Liver (tissue), 9 donors: ENCODE measurements around the gene VWA5B1. TPM values are rescaled to one million over a fixed set of nuclear protein-coding genes. Genes with fewer than 3 reads are reported as not detected.

Experiments used
- DNase-seq: peaks from one replicate; pipeline ENCODE4 v3.0.0-alpha.2; 2017; ENCODE audit warnings: low spot score
- H3K27ac ChIP-seq, 2 donors: one replicate each; pipeline ENCODE4 v1.7.0; 2013; ENCODE audit warnings: inconsistent platforms in 2 of 2, low read length in 2 of 2, control low read depth in 1 of 2, low read depth in 1 of 2, mild to moderate bottlenecking in 1 of 2
- H3K27me3 ChIP-seq, 4 donors: one replicate each; pipeline versions ENCODE4 v1.6.1 to v1.7.0; 2013; ENCODE audit warnings: low read length in 3 of 4, inconsistent platforms in 1 of 4, mild to moderate bottlenecking in 1 of 4, moderate library complexity in 1 of 4; ENCODE audit not compliant: control insufficient read depth in 4 of 4, insufficient read depth in 4 of 4
- H3K36me3 ChIP-seq, 4 donors: one replicate each; pipeline versions ENCODE4 v1.6.1 to v1.7.0; 2013; ENCODE audit warnings: low read length in 3 of 4, mild to moderate bottlenecking in 3 of 4, low read depth in 1 of 4, moderate library complexity in 1 of 4; ENCODE audit not compliant: control insufficient read depth in 4 of 4, insufficient read depth in 3 of 4
- H3K4me1 ChIP-seq, 4 donors: one replicate each; pipeline versions ENCODE4 v1.6.1 to v1.7.0; 2013; ENCODE audit warnings: low read length in 3 of 4, mild to moderate bottlenecking in 3 of 4, moderate library complexity in 1 of 4; ENCODE audit not compliant: control insufficient read depth in 4 of 4, insufficient read depth in 4 of 4
- H3K4me3 ChIP-seq, 3 donors: one replicate each; pipeline versions ENCODE4 v1.6.1 to v1.7.0; 2013; ENCODE audit warnings: low read length in 3 of 3, control low read depth in 1 of 3, low read depth in 1 of 3, mild to moderate bottlenecking in 1 of 3
- H3K9ac ChIP-seq, 2 donors: one replicate each; pipeline ENCODE4 v1.7.0; 2013; ENCODE audit warnings: low read length in 2 of 2, mild to moderate bottlenecking in 2 of 2, moderate library complexity in 2 of 2, control low read depth in 1 of 2, low read depth in 1 of 2
- H3K9me3 ChIP-seq, 4 donors: one replicate each; pipeline versions ENCODE4 v1.6.1 to v1.7.0; 2013; ENCODE audit warnings: low read length in 3 of 4; ENCODE audit not compliant: control insufficient read depth in 4 of 4
- EGR1 ChIP-seq, 2 donors: IDR thresholded peaks; 2 replicates each; pipeline ENCODE4 v1.6.1; 2016 to 2018; ENCODE audit warnings: antibody characterized with exemption in 2 of 2, low read depth in 2 of 2
- FOXA1 ChIP-seq: IDR thresholded peaks from 2 replicates; pipeline ENCODE4 v1.6.1; 2016; ENCODE audit warnings: antibody characterized with exemption
- FOXA2 ChIP-seq: IDR thresholded peaks from 2 replicates; pipeline ENCODE4 v1.6.1; 2016; ENCODE audit warnings: antibody characterized with exemption
- GABPA ChIP-seq, 2 donors: IDR thresholded peaks in 1 of 2; conservative IDR thresholded peaks in 1 of 2; 2 replicates each; pipeline ENCODE4 v1.6.1; 2016; ENCODE audit warnings: antibody characterized with exemption in 2 of 2, mild to moderate bottlenecking in 1 of 2, moderate library complexity in 1 of 2
- HNF4A ChIP-seq, 2 donors: conservative IDR thresholded peaks; 2 replicates each; pipeline ENCODE4 v1.6.1; 2016; ENCODE audit warnings: antibody characterized with exemption in 2 of 2, mild to moderate bottlenecking in 2 of 2
- HNF4G ChIP-seq: IDR thresholded peaks from 2 replicates; pipeline ENCODE4 v1.6.1; 2016; ENCODE audit warnings: antibody characterized with exemption
- JUND ChIP-seq, 2 donors: IDR thresholded peaks; 2 replicates each; pipeline ENCODE4 v1.6.1; 2016; ENCODE audit warnings: antibody characterized with exemption in 2 of 2
- NR2F2 ChIP-seq: IDR thresholded peaks from 2 replicates; pipeline ENCODE4 v1.6.1; 2016; ENCODE audit warnings: antibody characterized with exemption
- RAD21 ChIP-seq, 2 donors: IDR thresholded peaks; 2 replicates each; pipeline ENCODE4 v1.6.1; 2016; ENCODE audit warnings: antibody characterized with exemption in 2 of 2, mild to moderate bottlenecking in 2 of 2
- RXRA ChIP-seq, 2 donors: IDR thresholded peaks; 2 replicates each; pipeline ENCODE4 v1.6.1; 2017 to 2018; ENCODE audit warnings: antibody characterized with exemption in 2 of 2, mild to moderate bottlenecking in 1 of 2
- SP1 ChIP-seq: IDR thresholded peaks from 2 replicates; pipeline ENCODE4 v1.6.1; 2018; ENCODE audit warnings: antibody characterized with exemption, mild to moderate bottlenecking
- TAF1 ChIP-seq: conservative IDR thresholded peaks from 2 replicates; pipeline ENCODE4 v1.6.1; 2016; ENCODE audit warnings: antibody characterized with exemption, mild to moderate bottlenecking
- YY1 ChIP-seq: IDR thresholded peaks from 2 replicates; pipeline ENCODE4 v1.6.1; 2016; ENCODE audit warnings: antibody characterized with exemption, mild to moderate bottlenecking
- ZBTB33 ChIP-seq: IDR thresholded peaks from 2 replicates; pipeline ENCODE4 v1.6.1; 2016; ENCODE audit warnings: antibody characterized with exemption
- WGBS: extraction: QIAGEN DNeasy Blood & Tissue Kit; methylation state at CpG from one replicate; pipeline ENCODE4 v1.1.7; 2013; 5-methylcytosine and 5-hydroxymethylcytosine counted together
- polyA plus RNA-seq, 2 donors: library from polyadenylated mRNA; stranded (reverse) in 1 of 2; unstranded in 1 of 2; fragments of 200-250 nt in 1 of 2; fragments of >200 nt in 1 of 2; fragmentation: Nextera tagmentation in 1 of 2; extraction: Ambion mirVana in 1 of 2; gene quantifications; one replicate each; pipeline versions ENCODE4 v1.2.1 to v1.2.3, GENCODE V29; 2013 to 2015
- total RNA-seq, 2 donors: library from RNA; depleted of rRNA; stranded (reverse); fragments of >200 nt; gene quantifications; one replicate each; pipeline ENCODE4 v1.2.3, GENCODE V29; 2014
- TF ChIP-seq, protein P1 (sequence below): fragments of 150-350 bp; IDR thresholded peaks from 2 replicates; pipeline ENCODE4 v1.5.1; 2017; ENCODE audit warnings: improper control_type of control experiment, low read depth, low read length; ENCODE audit not compliant: missing input control
- TF ChIP-seq, protein P2 (sequence below): IDR thresholded peaks from 2 replicates; pipeline ENCODE4 v1.6.1; 2016; ENCODE audit warnings: antibody characterized with exemption
- TF ChIP-seq, protein P3 (sequence below): IDR thresholded peaks from 2 replicates; pipeline ENCODE4 v1.6.1; 2016; ENCODE audit warnings: antibody characterized with exemption
- TF ChIP-seq, protein P4 (sequence below): IDR thresholded peaks from 2 replicates; pipeline ENCODE4 v1.6.1; 2016; ENCODE audit warnings: antibody characterized with exemption, mild to moderate bottlenecking
- donor health status: healthy.
- donor health status: healthy.
- donor health status: healthy.
- donor health status: healthy.
- donor health status: healthy.

Gene VWA5B1
- total and polyA plus RNA-seq, 4 donors, result not detected

GRCh38 chr1:20354610-20355009 lies 63.9 kb downstream of the VWA5B1 start:
- H3K27ac ChIP-seq, result no peak overlapping the region
- WGBS, result 93% methylated on average over 4 of the region's 4 CpGs
- no peak overlapping the region for H3K9ac ChIP-seq
- TF ChIP-seq EGR1 (IDR thresholded peaks at IDR 0.05; ENCODE audit: low read depth in 2 of 2) (no peak), TAF1 (no peak)
- no peak overlapping the region for H3K4me3 ChIP-seq
- peaks cover 3 to 13% (median 10%) of the 10 kb centered on the region in 4 donors for H3K4me1 ChIP-seq
- DNase-seq, result no peak
- H3K27me3 ChIP-seq, result no peaks in the 10 kb centered on the region
- H3K9me3 ChIP-seq, result no peaks in the 10 kb centered on the region
- no peaks in the 10 kb centered on the region for H3K36me3 ChIP-seq

DNA sequence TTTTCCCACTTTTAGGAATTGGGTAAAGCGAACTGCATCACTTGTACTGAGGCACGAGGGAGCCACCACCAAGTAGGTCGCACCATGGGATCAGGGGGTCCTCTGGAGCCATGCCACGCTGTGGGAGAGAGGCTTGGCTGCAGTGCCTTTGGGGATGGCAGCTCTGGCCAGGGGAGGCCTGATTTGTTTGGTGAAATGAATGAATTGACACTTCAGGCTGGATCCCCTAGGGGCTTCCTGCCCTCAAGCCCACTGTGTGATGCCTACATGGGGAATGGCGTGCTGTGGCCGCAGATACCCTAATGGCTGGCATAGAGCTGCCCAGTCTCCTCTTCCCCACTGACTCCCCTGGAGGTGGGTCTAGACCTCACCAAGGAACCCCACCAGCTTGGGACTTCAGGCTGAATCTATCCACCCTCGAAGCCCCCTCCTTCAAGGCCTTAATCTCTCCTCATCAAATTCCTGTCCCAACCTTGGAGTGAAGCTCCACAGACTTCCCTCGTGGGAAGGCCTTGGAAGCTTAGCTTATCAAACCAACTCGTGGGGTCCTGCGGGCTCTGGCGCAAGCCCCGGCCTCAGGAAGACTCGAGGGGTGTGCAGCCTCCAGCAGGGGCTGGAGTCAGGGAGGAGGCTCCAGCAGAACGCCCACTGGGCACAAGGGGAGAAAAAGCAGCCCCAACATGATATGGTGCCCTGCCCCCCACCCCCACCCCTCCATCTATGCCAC lies 64.6 kb downstream of the VWA5B1 start:
- Histone ChIP-seq H3K9ac (no peak overlapping the region), H3K36me3 (no peaks in the 10 kb centered on the region), H3K4me1 (peaks cover 3 to 13% (median 10%) of the 10 kb centered on the region in 4 donors), H3K27ac (no peak overlapping the region), H3K4me3 (no peak overlapping the region), H3K27me3 (no peaks in the 10 kb centered on the region), H3K9me3 (no peaks in the 10 kb centered on the region)
- no peak for DNase-seq
- WGBS, result 87% methylated on average over 14 of the region's 14 CpGs
- no peak for TF ChIP-seq TAF1
- TF ChIP-seq FOXA2, result no peak
- TF ChIP-seq EGR1 (IDR thresholded peaks at IDR 0.05; ENCODE audit: low read depth in 2 of 2), result no peak
- TF ChIP-seq GABPA (IDR thresholded peaks at IDR 0.05 in 1 of 2, conservative IDR thresholded peaks at IDR 0.05 in 1 of 2), result no peak
- no peak for TF ChIP-seq ZBTB33
- no peak for TF ChIP-seq JUND (IDR thresholded peaks at IDR 0.05)
- TF ChIP-seq, protein P1, sequence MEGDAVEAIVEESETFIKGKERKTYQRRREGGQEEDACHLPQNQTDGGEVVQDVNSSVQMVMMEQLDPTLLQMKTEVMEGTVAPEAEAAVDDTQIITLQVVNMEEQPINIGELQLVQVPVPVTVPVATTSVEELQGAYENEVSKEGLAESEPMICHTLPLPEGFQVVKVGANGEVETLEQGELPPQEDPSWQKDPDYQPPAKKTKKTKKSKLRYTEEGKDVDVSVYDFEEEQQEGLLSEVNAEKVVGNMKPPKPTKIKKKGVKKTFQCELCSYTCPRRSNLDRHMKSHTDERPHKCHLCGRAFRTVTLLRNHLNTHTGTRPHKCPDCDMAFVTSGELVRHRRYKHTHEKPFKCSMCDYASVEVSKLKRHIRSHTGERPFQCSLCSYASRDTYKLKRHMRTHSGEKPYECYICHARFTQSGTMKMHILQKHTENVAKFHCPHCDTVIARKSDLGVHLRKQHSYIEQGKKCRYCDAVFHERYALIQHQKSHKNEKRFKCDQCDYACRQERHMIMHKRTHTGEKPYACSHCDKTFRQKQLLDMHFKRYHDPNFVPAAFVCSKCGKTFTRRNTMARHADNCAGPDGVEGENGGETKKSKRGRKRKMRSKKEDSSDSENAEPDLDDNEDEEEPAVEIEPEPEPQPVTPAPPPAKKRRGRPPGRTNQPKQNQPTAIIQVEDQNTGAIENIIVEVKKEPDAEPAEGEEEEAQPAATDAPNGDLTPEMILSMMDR, result no peak
- TF ChIP-seq, protein P2, sequence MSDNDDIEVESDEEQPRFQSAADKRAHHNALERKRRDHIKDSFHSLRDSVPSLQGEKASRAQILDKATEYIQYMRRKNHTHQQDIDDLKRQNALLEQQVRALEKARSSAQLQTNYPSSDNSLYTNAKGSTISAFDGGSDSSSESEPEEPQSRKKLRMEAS, result no peak
- TF ChIP-seq, protein P3, sequence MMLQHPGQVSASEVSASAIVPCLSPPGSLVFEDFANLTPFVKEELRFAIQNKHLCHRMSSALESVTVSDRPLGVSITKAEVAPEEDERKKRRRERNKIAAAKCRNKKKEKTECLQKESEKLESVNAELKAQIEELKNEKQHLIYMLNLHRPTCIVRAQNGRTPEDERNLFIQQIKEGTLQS, result no peak
- no peak for TF ChIP-seq YY1
- TF ChIP-seq RAD21 (IDR thresholded peaks at IDR 0.05), result no peak
- TF ChIP-seq SP1, result no peak
- TF ChIP-seq RXRA (IDR thresholded peaks at IDR 0.05), result no peak
- no peak for TF ChIP-seq HNF4G
- TF ChIP-seq NR2F2, result no peak
- TF ChIP-seq, protein P4, sequence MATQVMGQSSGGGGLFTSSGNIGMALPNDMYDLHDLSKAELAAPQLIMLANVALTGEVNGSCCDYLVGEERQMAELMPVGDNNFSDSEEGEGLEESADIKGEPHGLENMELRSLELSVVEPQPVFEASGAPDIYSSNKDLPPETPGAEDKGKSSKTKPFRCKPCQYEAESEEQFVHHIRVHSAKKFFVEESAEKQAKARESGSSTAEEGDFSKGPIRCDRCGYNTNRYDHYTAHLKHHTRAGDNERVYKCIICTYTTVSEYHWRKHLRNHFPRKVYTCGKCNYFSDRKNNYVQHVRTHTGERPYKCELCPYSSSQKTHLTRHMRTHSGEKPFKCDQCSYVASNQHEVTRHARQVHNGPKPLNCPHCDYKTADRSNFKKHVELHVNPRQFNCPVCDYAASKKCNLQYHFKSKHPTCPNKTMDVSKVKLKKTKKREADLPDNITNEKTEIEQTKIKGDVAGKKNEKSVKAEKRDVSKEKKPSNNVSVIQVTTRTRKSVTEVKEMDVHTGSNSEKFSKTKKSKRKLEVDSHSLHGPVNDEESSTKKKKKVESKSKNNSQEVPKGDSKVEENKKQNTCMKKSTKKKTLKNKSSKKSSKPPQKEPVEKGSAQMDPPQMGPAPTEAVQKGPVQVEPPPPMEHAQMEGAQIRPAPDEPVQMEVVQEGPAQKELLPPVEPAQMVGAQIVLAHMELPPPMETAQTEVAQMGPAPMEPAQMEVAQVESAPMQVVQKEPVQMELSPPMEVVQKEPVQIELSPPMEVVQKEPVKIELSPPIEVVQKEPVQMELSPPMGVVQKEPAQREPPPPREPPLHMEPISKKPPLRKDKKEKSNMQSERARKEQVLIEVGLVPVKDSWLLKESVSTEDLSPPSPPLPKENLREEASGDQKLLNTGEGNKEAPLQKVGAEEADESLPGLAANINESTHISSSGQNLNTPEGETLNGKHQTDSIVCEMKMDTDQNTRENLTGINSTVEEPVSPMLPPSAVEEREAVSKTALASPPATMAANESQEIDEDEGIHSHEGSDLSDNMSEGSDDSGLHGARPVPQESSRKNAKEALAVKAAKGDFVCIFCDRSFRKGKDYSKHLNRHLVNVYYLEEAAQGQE, result no peak
- no peak for TF ChIP-seq HNF4A (conservative IDR thresholded peaks at IDR 0.05)
- TF ChIP-seq FOXA1, result no peak
